IPS DF 19.7 (cell line): ENCODE results near the gene TCP11L2.
"Not testable (repeated sequence)": the region's sequence is repeated elsewhere in the genome, so short reads cannot be mapped to it uniquely, and the experiment has no call there.

Experiments used
- DNase-seq: peaks from one replicate; pipeline ENCODE4 v3.0.0-alpha.2; 2013; ENCODE audit warnings: low read depth, low spot score

TCP11L2 gene

GRCh38 chr12:106343214-106343528 is 40.6 kb downstream of the TCP11L2 start:
- no peak for DNase-seq

GRCh38 chr12:106344131-106344530 is 41.6 kb downstream of the TCP11L2 start:
- DNase-seq: no peak

- DNase-seq: peak; percentile 74
These were observed 43.2 kb downstream of the TCP11L2 start for GRCh38 chr12:106345746-106346145.

GRCh38 chr12:106348411-106348810 is 45.9 kb downstream of the TCP11L2 start:
- DNase-seq: no peak

GRCh38 chr12:106353175-106353574 is 50.6 kb downstream of the TCP11L2 start:
- DNase-seq: no peak

GRCh38 chr12:106357549-106358395 is 55.2 kb downstream of the TCP11L2 start, which contains the start of gene POLR3B:
POLR3B (plus strand) TSS chr12:106357748; CDS start chr12:106357880, 132 bp downstream.
- DNase-seq: peak; percentile 72

- no peak for DNase-seq
These were observed 56.1 kb downstream of the TCP11L2 start for GRCh38 chr12:106358396-106359241.

- DNase-seq: no peak
These were observed 57.3 kb downstream of the TCP11L2 start for GRCh38 chr12:106359646-106360399.

- DNase-seq: no peak
These were observed 58.0 kb downstream of the TCP11L2 start for GRCh38 chr12:106360400-106360994.

- DNase-seq: no peak
These were observed 60.4 kb downstream of the TCP11L2 start for GRCh38 chr12:106362971-106363370.

GRCh38 chr12:106364261-106364660 is 61.7 kb downstream of the TCP11L2 start:
- DNase-seq: no peak

- DNase-seq: no peak
These were observed 67.3 kb downstream of the TCP11L2 start for GRCh38 chr12:106369624-106370346.

- no peak for DNase-seq
These were observed 76.3 kb downstream of the TCP11L2 start for GRCh38 chr12:106378788-106379187.

GRCh38 chr12:106380954-106381353 is 78.4 kb downstream of the TCP11L2 start:
- no peak for DNase-seq

- DNase-seq: not testable (repeated sequence)
These were observed 79.3 kb downstream of the TCP11L2 start for GRCh38 chr12:106381866-106382265.

GRCh38 chr12:106386813-106387535 is 84.4 kb downstream of the TCP11L2 start:
- no peak for DNase-seq

GRCh38 chr12:106387848-106388377 is 85.4 kb downstream of the TCP11L2 start:
- no peak for DNase-seq

- DNase-seq: no peak
These were observed 86.6 kb downstream of the TCP11L2 start for GRCh38 chr12:106389151-106389550.

- DNase-seq: no peak
These were observed 90.2 kb downstream of the TCP11L2 start for GRCh38 chr12:106392759-106393158.
